ENCODE data around the gene EVA1C.

DNA sequence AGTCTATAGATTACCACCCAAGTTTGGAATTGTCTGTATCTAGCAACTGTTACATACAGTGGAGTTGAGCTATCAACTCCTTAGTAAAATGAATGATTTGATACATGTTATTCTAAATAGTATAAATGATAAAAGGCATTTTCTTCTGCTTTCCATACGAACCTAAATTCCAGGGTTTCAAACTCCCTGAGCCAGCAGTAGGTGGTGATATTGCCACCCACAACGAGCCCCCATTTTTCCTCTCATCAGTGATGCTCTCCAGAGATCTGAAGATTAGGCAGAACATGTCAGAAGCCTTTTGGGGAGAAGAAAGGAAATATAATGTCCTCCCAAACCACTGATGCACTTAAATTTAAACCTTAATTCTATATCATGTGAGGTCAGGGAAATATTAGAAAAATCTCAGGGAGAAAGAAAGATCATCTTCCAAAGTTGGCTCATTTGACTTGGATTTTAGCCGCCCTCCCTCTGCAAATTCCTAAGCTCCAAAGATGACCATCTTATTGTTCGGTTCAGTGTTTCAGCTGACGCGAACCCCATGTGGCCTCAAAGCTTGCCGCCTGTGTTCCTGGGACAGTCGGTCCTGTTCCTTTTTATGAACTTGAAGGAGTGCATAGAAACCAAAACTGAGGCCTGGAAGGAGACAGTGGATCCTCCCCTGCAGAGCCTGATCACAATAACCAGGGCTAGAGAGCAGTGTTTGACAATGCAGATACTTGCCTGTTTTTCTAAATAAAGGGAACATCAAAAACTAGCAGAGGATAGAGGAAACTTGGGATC, 2.3 kb downstream of the EVA1C start:
- TF ChIP-seq CTCF (IDR thresholded peaks at IDR 0.05) = peak; percentile 70
- TF ChIP-seq MAX (IDR thresholded peaks at IDR 0.05; ENCODE audit: low read depth) = no peak
- TF ChIP-seq GABPA (IDR thresholded peaks at IDR 0.05; ENCODE audit: low read depth) = no peak
- TF ChIP-seq, protein P1, sequence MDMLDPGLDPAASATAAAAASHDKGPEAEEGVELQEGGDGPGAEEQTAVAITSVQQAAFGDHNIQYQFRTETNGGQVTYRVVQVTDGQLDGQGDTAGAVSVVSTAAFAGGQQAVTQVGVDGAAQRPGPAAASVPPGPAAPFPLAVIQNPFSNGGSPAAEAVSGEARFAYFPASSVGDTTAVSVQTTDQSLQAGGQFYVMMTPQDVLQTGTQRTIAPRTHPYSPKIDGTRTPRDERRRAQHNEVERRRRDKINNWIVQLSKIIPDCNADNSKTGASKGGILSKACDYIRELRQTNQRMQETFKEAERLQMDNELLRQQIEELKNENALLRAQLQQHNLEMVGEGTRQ (IDR thresholded peaks at IDR 0.05; ENCODE audit: borderline replicate concordance, low read depth, low read length) = no peak
- TF ChIP-seq FOXM1 (IDR thresholded peaks at IDR 0.05; ENCODE audit: low read depth) = no peak
- TF ChIP-seq, protein P2, sequence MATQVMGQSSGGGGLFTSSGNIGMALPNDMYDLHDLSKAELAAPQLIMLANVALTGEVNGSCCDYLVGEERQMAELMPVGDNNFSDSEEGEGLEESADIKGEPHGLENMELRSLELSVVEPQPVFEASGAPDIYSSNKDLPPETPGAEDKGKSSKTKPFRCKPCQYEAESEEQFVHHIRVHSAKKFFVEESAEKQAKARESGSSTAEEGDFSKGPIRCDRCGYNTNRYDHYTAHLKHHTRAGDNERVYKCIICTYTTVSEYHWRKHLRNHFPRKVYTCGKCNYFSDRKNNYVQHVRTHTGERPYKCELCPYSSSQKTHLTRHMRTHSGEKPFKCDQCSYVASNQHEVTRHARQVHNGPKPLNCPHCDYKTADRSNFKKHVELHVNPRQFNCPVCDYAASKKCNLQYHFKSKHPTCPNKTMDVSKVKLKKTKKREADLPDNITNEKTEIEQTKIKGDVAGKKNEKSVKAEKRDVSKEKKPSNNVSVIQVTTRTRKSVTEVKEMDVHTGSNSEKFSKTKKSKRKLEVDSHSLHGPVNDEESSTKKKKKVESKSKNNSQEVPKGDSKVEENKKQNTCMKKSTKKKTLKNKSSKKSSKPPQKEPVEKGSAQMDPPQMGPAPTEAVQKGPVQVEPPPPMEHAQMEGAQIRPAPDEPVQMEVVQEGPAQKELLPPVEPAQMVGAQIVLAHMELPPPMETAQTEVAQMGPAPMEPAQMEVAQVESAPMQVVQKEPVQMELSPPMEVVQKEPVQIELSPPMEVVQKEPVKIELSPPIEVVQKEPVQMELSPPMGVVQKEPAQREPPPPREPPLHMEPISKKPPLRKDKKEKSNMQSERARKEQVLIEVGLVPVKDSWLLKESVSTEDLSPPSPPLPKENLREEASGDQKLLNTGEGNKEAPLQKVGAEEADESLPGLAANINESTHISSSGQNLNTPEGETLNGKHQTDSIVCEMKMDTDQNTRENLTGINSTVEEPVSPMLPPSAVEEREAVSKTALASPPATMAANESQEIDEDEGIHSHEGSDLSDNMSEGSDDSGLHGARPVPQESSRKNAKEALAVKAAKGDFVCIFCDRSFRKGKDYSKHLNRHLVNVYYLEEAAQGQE (IDR thresholded peaks at IDR 0.05; ENCODE audit: low read depth, low read length) = no peak
- no peak for TF ChIP-seq TEAD4 (IDR thresholded peaks at IDR 0.05; ENCODE audit: borderline replicate concordance, insufficient read depth)
